Measurements from ENCODE around the gene EEF1G. TPM values are rescaled to one million over a fixed set of nuclear protein-coding genes. Genes with fewer than 3 reads are reported as not detected.

Gene EEF1G
- total and polyA plus RNA-seq, 2 donors (not counting 1 experiment from before 2014, with no cell fraction given), result 1,582 to 1,867 TPM

DNA sequence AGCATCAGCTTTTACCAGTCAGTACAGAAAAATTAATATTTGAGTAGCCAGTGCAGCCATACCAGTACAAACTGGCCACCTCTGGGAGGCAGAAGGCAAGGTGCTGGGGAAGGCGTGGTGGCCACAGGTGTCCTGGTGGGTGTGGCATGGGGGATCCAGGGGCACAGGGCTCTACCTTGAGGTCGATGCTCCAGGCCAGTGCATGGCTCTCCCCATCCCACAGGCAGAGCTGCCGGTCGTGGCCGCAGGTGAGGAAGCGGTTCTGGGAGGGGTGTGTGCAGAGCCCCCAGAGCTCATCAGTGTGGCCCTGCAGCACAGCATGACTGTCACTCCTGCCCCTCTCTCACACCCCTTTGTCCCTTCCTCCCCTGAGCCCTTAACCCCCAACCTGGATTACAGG is 31.8 kb upstream of the EEF1G start:
- Histone ChIP-seq H3K9me3 (ENCODE audit: control extremely low read depth in 1 of 3, control insufficient read depth in 2 of 3, insufficient read depth in 1 of 3, low read length in 2 of 3) (no peaks in the 10 kb centered on the region), H3K79me2 (ENCODE audit: control insufficient read depth, insufficient read depth, low read length) (peaks cover 63% of the 10 kb centered on the region), H3K27me3 (replicated peaks in 1 of 4; ENCODE audit: control extremely low read depth in 1 of 4, control insufficient read depth in 3 of 4, insufficient read depth in 4 of 4, low read length in 3 of 4) (no peaks in the 10 kb centered on the region), H4K20me1 (ENCODE audit: control insufficient read depth, insufficient read depth, low read length, poor library complexity, severe bottlenecking) (peaks cover 4% of the 10 kb centered on the region), H3K4me1 (ENCODE audit: control insufficient read depth in 2 of 2, insufficient read depth in 2 of 2, low read length in 2 of 2) (peaks cover 1 to 26% of the 10 kb centered on the region in 2 donors), H3K4me2 (replicated peaks; ENCODE audit: low read depth, low read length, poor library complexity, severe bottlenecking) (no peak overlapping the region), H3K4me3 (ENCODE audit: control extremely low read depth in 1 of 5, extremely low read depth in 1 of 5, insufficient read depth in 1 of 5, low read depth in 2 of 5, low read length in 4 of 5) (no peak overlapping the region), H3K27ac (ENCODE audit: low read length in 2 of 2) (no peak overlapping the region), H3K9ac (ENCODE audit: low read length) (no peak overlapping the region), H3K36me3 (replicated peaks in 1 of 2; ENCODE audit: control extremely low read depth in 1 of 2, control insufficient read depth in 1 of 2, extremely low read depth in 1 of 2, insufficient read depth in 2 of 2, low read length in 1 of 2) (peaks cover 0 to 47% of the 10 kb centered on the region in 2 experiments), H2AFZ (ENCODE audit: insufficient read depth, low read depth, low read length, poor library complexity, severe bottlenecking) (no peak overlapping the region)
- CTCF ChIA-PET, result no interaction called here
- H3K27ac Mint-ChIP-seq, result no peak overlapping the region
- POLR2A ChIA-PET, result no interaction called here
- no peak for ATAC-seq (ENCODE audit: low read depth)
- H3K4me3 Mint-ChIP-seq, result no peak overlapping the region
- no peak for DNase-seq
- TF ChIP-seq CTCF (IDR thresholded peaks at IDR 0.05), result no peak
- no peak for TF ChIP-seq EZH2 (IDR thresholded peaks at IDR 0.05; ENCODE audit: borderline replicate concordance, insufficient read depth, low read depth, low read length, poor library complexity, severe bottlenecking)
- H3K4me1 Mint-ChIP-seq, result peaks cover 34% of the 10 kb centered on the region
- no peaks in the 10 kb centered on the region for H3K9me3 Mint-ChIP-seq (ENCODE audit: insufficient read depth)
- 100% methylated on average over 1 of the region's 6 CpGs for WGBS (ENCODE audit: insufficient coverage)
- H3K27me3 Mint-ChIP-seq, result no peaks in the 10 kb centered on the region
- intact Hi-C loops (cut with micrococcal nuclease), result no loop called here

DNA sequence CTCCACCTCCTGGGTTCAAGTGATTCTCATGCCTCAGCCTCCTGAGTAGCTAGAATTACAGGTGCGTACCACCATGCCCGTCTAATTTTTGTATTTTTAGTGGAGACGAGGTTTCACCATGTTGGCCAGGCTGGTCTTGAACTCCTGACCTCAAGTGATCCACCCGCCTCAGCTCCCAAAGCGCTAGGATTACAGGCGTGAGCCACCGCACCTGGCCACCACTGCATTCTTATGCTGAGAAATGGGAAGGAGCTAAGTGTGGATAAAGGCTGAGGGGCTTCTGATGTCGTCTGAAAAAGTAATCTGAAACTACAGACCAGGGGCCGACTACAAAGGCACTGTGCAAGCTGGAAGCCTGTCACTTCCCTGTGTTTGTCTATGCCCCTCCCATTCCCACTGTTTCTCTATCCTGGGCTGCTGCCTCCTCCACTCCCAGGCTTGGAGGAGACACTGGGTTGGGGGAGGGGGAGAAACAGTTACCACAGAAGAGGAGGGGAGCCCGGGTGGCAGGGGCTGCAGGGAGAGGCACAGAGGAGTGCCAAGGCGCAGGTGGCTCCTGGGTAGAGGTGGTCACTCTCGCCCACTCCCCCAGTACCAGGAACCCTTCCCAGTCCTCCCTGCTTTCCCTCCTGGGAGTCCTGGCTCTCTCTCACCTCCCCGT is 30.9 kb upstream of the EEF1G start:
- Histone ChIP-seq H3K4me2 (replicated peaks; ENCODE audit: low read depth, low read length, poor library complexity, severe bottlenecking) (no peak overlapping the region), H2AFZ (ENCODE audit: insufficient read depth, low read depth, low read length, poor library complexity, severe bottlenecking) (no peak overlapping the region), H3K4me3 (ENCODE audit: control extremely low read depth in 1 of 5, extremely low read depth in 1 of 5, insufficient read depth in 1 of 5, low read depth in 2 of 5, low read length in 4 of 5) (no peak overlapping the region), H3K4me1 (ENCODE audit: control insufficient read depth in 2 of 2, insufficient read depth in 2 of 2, low read length in 2 of 2) (peaks cover 10 to 33% of the 10 kb centered on the region in 2 donors), H3K79me2 (ENCODE audit: control insufficient read depth, insufficient read depth, low read length) (peaks cover 65% of the 10 kb centered on the region), H3K27ac (ENCODE audit: low read length in 2 of 2) (no peak overlapping the region), H4K20me1 (ENCODE audit: control insufficient read depth, insufficient read depth, low read length, poor library complexity, severe bottlenecking) (peaks cover 7% of the 10 kb centered on the region), H3K9ac (ENCODE audit: low read length) (no peak overlapping the region), H3K36me3 (replicated peaks in 1 of 2; ENCODE audit: control extremely low read depth in 1 of 2, control insufficient read depth in 1 of 2, extremely low read depth in 1 of 2, insufficient read depth in 2 of 2, low read length in 1 of 2) (peaks cover 0 to 48% of the 10 kb centered on the region in 2 experiments), H3K9me3 (ENCODE audit: control extremely low read depth in 1 of 3, control insufficient read depth in 2 of 3, insufficient read depth in 1 of 3, low read length in 2 of 3) (no peaks in the 10 kb centered on the region), H3K27me3 (replicated peaks in 1 of 4; ENCODE audit: control extremely low read depth in 1 of 4, control insufficient read depth in 3 of 4, insufficient read depth in 4 of 4, low read length in 3 of 4) (no peaks in the 10 kb centered on the region)
- Mint-ChIP-seq H3K4me3 (no peak overlapping the region), H3K9me3 (ENCODE audit: insufficient read depth) (no peaks in the 10 kb centered on the region), H3K27ac (no peak overlapping the region), H3K4me1 (peaks cover 37% of the 10 kb centered on the region), H3K27me3 (no peaks in the 10 kb centered on the region)
- DNase-seq (no peak), ATAC-seq (ENCODE audit: low read depth) (no peak)
- intact Hi-C loops (cut with micrococcal nuclease), result no loop called here
- CTCF ChIA-PET, result interaction anchor here (1.4 to 2.5 kb wide), 2 partner anchors 13 to 180 kb away, joined by 5 to 13 read pairs; partner anchors contain the start of gene TUT1
- POLR2A ChIA-PET, result interaction anchor here (0.8 to 1.2 kb wide), 2 partner anchors 11 to 13 kb away, joined by 3 to 9 read pairs; partner anchors contain the start of gene TUT1
- 92% methylated on average over 10 of the region's 13 CpGs for whole genome bisulfite sequencing (ENCODE audit: insufficient coverage)
- TF ChIP-seq CTCF (IDR thresholded peaks at IDR 0.05) (no peak), EZH2 (IDR thresholded peaks at IDR 0.05; ENCODE audit: borderline replicate concordance, insufficient read depth, low read depth, low read length, poor library complexity, severe bottlenecking) (no peak)

Measured in B cell (primary cell).